Cardiac muscle cell (in vitro differentiated cells and primary cell): ENCODE results near the gene HEPHL1. TPM values are rescaled to one million over a fixed set of nuclear protein-coding genes. Genes with fewer than 3 reads are reported as not detected.
"Not testable (repeated sequence)": the region's sequence is repeated elsewhere in the genome, so short reads cannot be mapped to it uniquely, and the experiment has no call there.

ENCODE experiments used
- DNase-seq, 2 donors: peaks; one replicate each; pipeline versions ENCODE4 v3.0.0 to v3.0.0-alpha.2; 2010 to 2017; ENCODE audit warnings: low read depth in 1 of 2, low spot score in 1 of 2
- H3K27ac ChIP-seq: fragments of 200-600 bp; sonication (generic); 2 replicates; pipeline ENCODE4 v1.5.1; 2016
- H3K27me3 ChIP-seq: fragments of 200-600 bp; sonication (generic); 2 replicates; pipeline ENCODE4 v1.6.0; 2016; ENCODE audit warnings: control low read depth
- H3K36me3 ChIP-seq: fragments of 200-600 bp; sonication (generic); 2 replicates; pipeline ENCODE4 v1.5.1; 2016; ENCODE audit warnings: control low read depth
- H3K4me1 ChIP-seq: fragments of 200-600 bp; sonication (generic); 2 replicates; pipeline ENCODE4 v1.8.1; 2017; ENCODE audit warnings: low read depth, mild to moderate bottlenecking, mixed run types
- H3K4me3 ChIP-seq: fragments of 200-600 bp; sonication (generic); 2 replicates; pipeline ENCODE4 v1.5.1; 2016; ENCODE audit warnings: mild to moderate bottlenecking
- H3K9me3 ChIP-seq: fragments of 200-600 bp; sonication (generic); 2 replicates; pipeline ENCODE4 v1.5.1; 2017; ENCODE audit warnings: low read depth, mild to moderate bottlenecking, control low read depth
- polyA plus RNA-seq: library from polyadenylated mRNA; unstranded; fragments of >200 nt; fragmentation: Nextera tagmentation; extraction: Ambion mirVana; gene quantifications from 2 replicates; pipeline ENCODE4 v1.2.1, GENCODE V29; 2016
- total RNA-seq: library from RNA; depleted of rRNA; stranded (reverse); fragments of >200 nt; gene quantifications from 2 replicates; pipeline ENCODE4 v1.2.3, GENCODE V29; 2016
- TF ChIP-seq, protein P1 (sequence below): IDR thresholded peaks from 2 replicates; pipeline ENCODE4 v1.5.1; 2012; ENCODE audit warnings: low read depth, mild to moderate bottlenecking, low read length

Gene HEPHL1
- total RNA-seq = not detected in 2 replicates
- 0.25 TPM in 1 of 2 replicates, not detected in the other for polyA plus RNA-seq

DNA sequence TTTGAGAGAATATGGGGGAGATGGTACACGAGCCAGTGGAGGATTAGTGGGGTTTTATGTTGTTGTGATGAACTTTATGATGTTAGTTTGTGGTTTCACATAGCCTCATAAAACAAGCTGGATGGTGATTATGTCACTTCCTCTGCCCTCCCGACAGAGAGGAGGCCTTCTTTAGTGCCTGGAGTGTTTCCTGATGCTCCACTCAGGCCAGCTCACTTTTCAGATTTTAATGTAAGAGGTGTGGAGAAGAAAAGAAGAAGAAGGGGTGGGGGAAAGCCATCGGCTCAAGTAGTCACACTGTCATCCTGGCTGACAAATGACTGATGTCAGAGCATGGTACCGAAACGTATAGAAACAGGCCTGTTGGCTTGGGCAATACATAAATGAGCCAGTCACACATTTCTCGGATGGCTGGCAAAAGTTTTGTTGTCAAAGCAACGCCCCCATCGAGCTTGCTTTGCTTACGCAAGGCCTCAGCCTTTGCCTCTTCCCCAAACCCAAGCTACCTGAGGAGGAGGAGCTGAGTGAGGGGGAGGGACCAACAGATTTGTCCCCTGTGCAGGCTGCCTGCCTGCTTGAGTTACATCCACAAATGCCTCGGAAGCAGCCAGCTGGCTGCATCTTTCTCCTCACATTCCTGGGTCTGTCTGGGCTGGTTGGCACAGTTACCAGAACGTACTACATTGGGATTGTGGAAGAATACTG lies at the start of gene HEPHL1:
HEPHL1 (plus strand) TSS at position 578 of the 705 bp plus-strand sequence; CDS start at position 593, 15 bp downstream.
- Histone ChIP-seq H3K4me1 (no peaks in the 10 kb centered on the region), H3K27ac (no peak within 1 kb of the TSS), H3K9me3 (no peaks in the 10 kb centered on the region), H3K27me3 (no peaks in the 10 kb centered on the region), H3K4me3 (no peak within 1 kb of the TSS), H3K36me3 (no peaks in the 10 kb centered on the region)
- TF ChIP-seq, protein P1, sequence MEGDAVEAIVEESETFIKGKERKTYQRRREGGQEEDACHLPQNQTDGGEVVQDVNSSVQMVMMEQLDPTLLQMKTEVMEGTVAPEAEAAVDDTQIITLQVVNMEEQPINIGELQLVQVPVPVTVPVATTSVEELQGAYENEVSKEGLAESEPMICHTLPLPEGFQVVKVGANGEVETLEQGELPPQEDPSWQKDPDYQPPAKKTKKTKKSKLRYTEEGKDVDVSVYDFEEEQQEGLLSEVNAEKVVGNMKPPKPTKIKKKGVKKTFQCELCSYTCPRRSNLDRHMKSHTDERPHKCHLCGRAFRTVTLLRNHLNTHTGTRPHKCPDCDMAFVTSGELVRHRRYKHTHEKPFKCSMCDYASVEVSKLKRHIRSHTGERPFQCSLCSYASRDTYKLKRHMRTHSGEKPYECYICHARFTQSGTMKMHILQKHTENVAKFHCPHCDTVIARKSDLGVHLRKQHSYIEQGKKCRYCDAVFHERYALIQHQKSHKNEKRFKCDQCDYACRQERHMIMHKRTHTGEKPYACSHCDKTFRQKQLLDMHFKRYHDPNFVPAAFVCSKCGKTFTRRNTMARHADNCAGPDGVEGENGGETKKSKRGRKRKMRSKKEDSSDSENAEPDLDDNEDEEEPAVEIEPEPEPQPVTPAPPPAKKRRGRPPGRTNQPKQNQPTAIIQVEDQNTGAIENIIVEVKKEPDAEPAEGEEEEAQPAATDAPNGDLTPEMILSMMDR = no peak
- no peak for DNase-seq

GRCh38 chr11:93972790-93973189 lies 48.4 kb upstream of the HEPHL1 start:
- TF ChIP-seq, protein P1 = no peak
- H3K4me3 ChIP-seq = no peak overlapping the region
- H3K27ac ChIP-seq = no peak overlapping the region
- DNase-seq = no peak
- H3K9me3 ChIP-seq = no peaks in the 10 kb centered on the region
- H3K36me3 ChIP-seq = no peaks in the 10 kb centered on the region
- H3K4me1 ChIP-seq = no peaks in the 10 kb centered on the region
- H3K27me3 ChIP-seq = no peaks in the 10 kb centered on the region

- not testable (repeated sequence) for H3K4me1 ChIP-seq, H3K36me3 ChIP-seq, H3K27ac ChIP-seq, H3K27me3 ChIP-seq, H3K9me3 ChIP-seq, H3K4me3 ChIP-seq
- peak in 1 of 2 donors; percentile 14 for DNase-seq
Observed at GRCh38 chr11:93973322-93974051, 47.7 kb upstream of the HEPHL1 start.

GRCh38 chr11:93974759-93975158 lies 46.4 kb upstream of the HEPHL1 start:
- Histone ChIP-seq H3K27ac (no peak overlapping the region), H3K27me3 (no peaks in the 10 kb centered on the region), H3K36me3 (no peaks in the 10 kb centered on the region), H3K4me3 (no peak overlapping the region), H3K9me3 (no peaks in the 10 kb centered on the region), H3K4me1 (no peaks in the 10 kb centered on the region)
- TF ChIP-seq, protein P1 = no peak
- DNase-seq = no peak

DNA sequence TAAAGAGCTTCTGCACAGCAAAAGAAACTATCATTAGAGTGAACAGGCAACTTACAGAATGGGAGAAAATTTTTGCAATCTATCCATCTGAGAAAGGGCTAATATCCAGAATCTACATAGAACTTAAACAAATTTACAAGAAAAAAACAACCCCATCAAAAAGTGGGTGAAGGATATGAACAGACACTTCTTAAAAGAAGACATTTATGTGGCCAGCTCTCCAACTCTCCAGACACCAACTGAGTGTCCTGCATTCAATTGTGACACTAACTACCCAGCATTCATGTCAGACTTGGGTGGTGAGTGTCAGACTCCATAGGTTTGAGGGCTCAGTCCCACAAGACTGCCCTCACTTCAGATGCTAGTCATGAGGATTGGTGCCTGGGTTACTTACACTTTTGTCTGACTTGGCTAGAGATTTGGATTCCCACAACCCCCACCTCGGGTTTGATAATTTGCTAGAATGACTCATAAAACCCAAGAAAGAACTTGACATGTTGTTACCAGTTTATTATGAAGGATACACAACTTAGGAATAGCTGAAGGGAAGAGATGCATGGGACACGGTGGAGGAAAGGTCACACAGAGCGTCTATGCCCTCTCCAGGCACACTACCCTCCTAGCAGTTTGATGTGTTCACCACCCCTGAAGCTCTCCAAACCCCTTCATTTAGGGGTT lies 44.4 kb upstream of the HEPHL1 start:
- DNase-seq = peak in 1 of 2 donors; percentile 6
- not testable (repeated sequence) for H3K36me3 ChIP-seq, H3K4me1 ChIP-seq, H3K9me3 ChIP-seq, H3K4me3 ChIP-seq, H3K27ac ChIP-seq, H3K27me3 ChIP-seq

- Histone ChIP-seq H3K27ac (no peak overlapping the region), H3K9me3 (no peaks in the 10 kb centered on the region), H3K36me3 (no peaks in the 10 kb centered on the region), H3K4me1 (no peaks in the 10 kb centered on the region), H3K27me3 (no peaks in the 10 kb centered on the region), H3K4me3 (no peak overlapping the region)
- TF ChIP-seq, protein P1 = no peak
- DNase-seq = no peak
Observed at GRCh38 chr11:93983542-93984195, 37.5 kb upstream of the HEPHL1 start.
